ENCODE results near the gene GAB2.
"Not testable (repeated sequence)": the region's sequence is repeated elsewhere in the genome, so short reads cannot be mapped to it uniquely, and the experiment has no call there.

GAB2 gene

DNA sequence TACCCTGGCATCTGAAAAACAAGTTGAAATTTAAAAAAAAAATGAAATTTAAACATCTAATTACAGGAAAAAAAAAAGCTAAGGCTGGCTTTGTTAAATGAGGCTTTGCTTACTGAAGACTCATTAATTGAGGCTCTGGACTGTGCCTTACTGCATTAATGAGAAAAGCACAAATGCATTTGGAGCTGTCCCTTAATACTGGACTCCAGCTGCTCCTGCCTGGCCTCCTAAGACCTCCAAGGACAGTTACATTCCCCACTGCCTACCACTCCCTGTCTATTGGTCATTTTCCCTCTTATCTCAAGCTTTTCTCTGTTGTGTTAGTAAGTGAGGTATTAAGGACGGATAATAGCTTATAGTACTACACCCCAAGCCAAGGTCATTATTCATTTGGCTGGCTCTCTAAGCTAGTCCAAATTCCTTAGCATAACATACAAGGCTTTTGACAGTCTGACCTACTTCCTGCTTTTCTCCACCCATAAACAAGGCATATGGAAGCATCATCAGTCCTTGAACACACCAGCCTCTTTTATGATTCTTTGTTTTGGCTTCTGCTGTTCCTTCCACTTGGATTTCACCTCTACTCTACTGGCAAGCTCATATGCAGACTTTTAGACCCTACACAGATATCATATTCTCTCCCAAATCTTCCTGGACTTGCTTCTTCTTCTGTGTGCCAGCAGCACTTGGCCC, 166.4 kb downstream of the GAB2 start:
- DNase-seq (ENCODE audit: low read depth in 2 of 2) = no peak

DNA sequence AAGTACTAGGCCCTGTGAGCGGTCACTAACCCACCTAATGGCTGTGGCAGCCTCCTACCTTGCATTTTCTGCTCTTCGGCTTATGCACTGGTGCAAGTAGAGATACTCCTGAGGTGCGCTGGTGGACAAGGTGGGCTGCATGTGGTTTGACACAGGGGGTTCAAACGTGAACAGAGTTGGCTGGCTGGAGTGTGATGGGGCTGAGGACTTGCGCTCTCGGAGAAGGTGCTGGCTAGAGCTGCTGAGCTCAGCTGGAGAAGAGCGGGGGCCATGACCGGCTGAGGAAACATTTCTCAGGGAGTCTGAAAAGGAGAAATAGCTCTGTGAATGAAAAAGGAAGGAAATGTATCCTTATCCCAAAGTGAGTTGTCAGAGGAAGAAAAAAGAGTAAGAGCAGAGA, 167.5 kb downstream of the GAB2 start:
- no peak for DNase-seq (ENCODE audit: low read depth in 2 of 2)

DNA sequence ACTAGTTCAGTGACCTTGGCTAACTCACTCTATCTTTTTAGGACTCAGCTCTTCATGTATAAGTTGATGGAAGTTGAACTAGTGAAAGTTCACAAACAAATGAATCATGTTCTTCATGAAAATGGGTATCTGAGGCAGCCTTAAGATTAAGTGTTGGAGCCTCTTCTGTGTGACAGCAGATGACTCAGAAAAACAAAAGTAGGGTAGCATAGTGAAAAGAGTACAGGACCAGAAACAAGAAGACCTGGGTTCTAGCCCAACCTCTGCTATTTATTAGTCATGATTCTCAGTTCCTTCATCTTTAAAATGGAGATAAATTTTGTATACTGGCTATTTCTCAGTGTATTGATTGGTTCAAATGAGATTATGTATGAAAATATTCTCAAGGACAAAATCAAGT, 168.7 kb downstream of the GAB2 start:
- DNase-seq (ENCODE audit: low read depth in 2 of 2) = no peak

DNA sequence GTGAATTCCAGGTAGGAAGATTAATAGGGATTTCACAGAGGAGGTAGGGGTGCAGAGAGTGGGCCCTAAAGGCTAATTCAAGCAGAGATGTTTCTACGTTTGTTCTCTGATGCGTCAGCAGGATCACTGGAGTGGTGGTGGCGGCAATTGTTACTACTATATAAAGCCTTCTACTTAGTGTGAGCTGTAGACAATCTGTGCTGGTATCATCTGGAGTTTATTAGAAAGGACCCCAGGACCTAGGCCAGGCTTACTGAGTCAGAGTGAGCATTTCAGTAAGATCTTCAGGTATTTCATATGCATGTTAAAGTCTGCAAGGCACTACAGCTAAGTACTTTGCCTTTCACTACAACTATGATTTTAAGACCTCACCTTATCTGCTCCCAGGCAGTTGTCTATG, 169.4 kb downstream of the GAB2 start:
- DNase-seq (ENCODE audit: low read depth in 2 of 2) = no peak

DNA sequence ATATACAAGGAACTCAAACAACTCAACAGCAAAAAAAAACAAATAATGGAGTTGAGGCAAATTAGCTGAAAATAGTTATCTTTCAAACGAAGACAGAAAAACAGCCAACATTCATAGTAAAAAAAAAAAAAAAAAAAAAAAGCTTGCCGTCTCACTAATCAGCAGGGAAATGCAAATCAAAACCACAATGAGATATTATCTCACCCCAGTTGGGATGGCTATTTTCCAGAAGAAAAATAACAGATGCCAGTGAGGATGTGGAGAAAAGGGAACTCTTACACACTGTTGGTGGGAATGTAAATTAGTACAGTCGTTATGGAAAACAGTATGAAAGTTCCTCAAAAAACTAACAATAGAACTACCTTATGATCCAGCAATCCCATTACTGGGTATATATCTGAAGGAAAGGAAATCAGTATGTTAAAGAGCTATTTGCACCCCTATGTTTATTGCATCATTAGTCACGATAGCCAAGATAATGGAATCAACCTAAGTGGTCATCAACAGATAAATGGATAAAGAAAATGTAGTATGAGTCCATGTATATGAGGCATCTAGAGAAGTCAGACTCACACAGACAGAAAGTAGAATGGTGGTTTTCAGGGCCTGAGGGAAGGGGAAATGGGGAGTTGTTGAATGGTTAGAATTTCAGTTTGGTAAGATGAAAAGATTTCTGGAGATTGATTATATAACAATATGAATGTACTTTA, 172.9 kb downstream of the GAB2 start:
- DNase-seq (ENCODE audit: low read depth in 2 of 2) = no peak

DNA sequence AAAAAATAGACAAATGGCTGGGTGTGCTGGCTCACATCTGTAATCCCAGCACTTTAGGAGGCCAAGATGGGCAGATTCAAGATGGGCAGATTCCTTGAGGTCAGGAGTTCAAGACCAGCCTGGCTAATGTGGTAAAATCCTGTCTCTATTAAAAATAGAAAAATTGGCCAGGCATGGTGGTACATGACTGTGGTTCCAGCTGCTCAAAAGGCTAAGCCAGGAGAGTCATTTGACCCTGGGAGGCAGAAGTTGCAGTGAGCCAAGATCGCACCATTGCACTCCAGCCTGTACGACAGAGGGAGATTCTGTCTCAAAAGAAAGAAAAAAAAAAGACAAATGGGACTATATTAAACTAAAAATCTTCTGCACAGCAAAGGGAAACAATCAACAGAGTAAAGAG, 173.5 kb downstream of the GAB2 start:
- no peak for DNase-seq (ENCODE audit: low read depth in 2 of 2)

DNA sequence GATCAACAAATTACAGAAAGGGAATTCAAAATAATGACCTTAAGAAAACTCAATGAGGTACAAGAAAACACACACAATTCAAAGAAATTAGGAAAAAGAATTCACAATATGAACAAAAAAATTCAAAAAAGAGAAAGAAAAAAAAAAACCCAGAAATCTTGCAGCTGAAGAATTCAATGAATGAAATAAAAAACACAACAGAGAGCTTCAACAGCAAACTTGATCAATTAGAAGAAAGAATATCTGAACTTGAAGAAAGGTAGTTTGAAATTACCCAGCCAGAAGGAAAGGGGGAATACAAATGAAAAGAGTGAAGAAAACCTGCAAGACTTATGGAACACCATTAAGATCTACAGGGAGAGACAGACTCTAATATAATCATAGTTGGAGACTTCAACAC, 176.1 kb downstream of the GAB2 start:
- no peak for DNase-seq (ENCODE audit: low read depth in 2 of 2)

DNA sequence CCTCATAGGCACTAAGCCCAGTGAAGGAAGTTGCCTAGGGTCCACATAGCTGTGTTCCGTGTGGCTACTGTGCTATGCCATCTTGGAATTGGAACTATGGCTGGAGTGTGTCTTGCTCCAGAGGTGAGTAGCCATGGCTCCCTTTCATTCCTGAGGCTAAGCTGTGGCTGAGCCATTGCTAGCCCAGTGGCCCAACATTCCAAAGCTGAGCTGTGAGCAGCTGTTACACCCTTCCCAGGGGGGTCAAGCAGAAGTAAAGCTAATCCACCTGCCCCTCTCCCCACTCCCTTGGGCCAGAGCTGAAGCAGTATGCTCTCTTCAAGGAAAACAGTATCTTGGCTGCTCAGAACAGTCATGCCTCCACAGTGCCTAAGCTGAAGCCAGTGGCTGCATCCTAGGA, 177.8 kb downstream of the GAB2 start:
- DNase-seq (ENCODE audit: low read depth in 2 of 2) = no peak

DNA sequence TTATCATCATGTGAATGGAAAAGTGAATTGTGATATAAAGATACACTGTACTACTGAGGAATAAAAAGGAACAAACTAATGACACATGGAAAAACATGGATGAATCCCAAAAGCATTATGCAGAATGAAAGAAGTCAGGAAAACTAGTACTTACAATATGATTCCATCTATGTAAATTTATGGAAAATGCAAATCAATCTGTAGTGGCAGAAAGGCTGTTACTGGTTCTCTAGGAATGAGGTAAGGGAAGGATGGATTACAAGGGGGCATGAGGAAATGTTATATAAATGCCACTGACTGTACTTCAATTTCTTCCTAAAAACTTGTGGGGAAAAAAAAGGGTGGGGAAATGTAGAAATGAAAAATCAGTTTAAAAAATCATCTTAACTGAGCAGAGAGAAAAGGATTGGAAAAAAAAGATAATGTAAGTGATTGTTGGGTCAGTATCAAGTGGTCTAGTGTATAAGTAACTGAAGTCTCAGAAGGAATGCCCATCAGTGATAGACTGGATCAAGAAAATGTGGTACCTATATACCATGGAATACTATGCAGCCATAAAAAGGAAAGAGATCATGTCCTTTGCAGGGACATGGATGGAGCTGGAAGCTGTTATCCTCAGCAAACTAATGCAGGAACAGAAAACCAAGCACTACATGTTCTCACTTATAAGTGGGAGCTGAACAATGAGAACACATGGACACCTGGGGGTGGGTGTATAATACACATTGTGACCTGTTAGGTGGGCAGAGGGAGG, 180.2 kb downstream of the GAB2 start:
- no peak for DNase-seq (ENCODE audit: low read depth in 2 of 2)

DNA sequence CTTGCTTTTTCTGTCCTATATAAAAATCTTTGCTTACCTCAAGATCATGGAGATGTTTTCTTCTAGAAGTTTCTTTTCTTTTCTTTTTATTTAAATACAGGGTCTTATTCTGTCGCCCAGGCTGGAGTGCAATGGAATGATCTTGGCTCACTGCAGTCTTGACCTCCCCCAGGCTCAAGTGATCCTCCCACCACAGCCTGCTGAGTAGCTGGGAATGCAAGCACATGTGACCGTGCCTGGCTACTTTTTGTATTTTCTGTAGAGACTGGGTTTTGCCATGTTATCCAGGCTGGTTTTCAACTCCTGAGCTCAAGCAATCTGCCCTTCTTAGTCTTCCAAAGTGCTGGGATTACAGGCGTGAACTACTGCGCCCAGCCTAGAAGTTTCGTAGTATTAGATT, 183.6 kb downstream of the GAB2 start:
- no peak for DNase-seq (ENCODE audit: low read depth in 2 of 2)

DNA sequence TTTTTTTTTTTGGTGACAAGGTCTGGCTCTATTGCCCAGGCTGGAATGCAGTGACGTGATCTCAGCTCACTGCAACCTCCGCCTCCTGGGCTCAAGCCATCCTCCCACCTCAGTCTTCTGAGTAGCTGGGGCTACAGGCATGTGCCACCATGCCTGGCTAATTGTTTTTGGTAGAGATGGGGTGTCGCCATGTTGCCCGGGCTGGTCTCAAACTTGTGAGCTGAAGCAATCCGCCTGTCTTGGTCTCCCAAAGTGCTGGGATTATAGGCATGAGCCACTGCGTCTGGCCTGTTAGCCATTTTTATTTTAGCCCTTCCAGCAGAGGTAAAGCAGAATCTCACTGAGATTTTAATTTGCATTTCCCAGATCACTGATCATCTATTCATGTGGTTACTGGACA, 184.6 kb downstream of the GAB2 start:
- DNase-seq (ENCODE audit: low read depth in 2 of 2) = not testable (repeated sequence)

DNA sequence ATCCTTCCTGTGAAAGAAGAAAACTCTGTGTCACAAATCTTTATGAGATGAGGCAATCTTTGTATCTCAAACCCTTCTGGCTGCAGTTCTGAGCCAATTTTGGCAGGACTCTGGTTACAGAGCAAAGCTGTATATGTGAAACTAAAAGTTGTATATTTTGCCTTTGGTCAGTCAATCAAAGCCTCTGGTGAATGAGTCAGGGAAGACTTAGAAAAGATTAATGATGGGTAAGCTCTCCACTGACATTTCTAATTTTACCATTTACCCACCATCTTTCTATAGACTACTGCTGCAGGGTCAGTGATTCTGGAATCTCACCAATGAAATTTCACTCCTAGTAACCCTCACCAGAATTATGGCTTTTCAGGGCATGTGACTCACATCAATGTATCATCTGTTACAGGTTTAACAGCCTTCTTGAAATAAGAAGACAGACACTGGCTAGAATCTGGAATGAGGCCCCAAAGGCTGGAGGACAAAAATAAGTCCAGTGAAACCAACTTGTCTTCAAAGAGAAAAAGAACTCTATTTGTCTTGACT, 185.6 kb downstream of the GAB2 start:
- DNase-seq (ENCODE audit: low read depth in 2 of 2) = no peak

DNA sequence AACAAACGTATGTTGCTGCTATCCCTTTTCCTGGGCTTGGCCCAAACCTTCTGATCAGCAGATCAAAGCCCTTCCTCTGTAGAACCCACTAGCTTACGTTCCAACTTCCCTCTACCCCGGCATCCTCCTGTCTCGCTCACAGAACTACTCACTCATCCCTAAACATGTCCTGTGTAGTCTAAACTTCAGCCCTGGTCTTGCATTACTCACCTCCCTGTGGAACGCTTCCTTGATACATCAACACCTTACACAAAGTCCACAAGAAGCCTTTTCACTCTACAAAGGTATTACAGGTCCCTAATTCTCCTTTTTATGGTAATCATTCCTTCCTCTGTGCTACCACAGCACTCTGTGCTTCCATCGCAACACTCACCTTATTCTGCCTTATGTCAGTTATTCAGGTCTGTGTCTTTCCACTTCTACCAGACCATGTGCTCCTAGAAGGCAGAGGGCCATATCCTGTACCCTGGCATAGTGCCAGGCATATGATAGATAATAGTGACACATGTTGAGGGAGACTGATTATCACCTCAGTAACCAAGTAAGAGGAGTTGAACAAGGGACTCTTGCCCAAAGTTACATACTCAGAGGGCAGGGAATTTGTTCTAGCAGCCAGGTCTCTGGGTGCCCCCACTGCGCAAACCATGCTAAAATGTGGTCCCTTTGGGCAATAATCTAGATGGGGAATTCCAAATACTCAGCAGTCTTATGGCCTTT, 187.3 kb downstream of the GAB2 start:
- no peak for DNase-seq (ENCODE audit: low read depth in 2 of 2)

DNA sequence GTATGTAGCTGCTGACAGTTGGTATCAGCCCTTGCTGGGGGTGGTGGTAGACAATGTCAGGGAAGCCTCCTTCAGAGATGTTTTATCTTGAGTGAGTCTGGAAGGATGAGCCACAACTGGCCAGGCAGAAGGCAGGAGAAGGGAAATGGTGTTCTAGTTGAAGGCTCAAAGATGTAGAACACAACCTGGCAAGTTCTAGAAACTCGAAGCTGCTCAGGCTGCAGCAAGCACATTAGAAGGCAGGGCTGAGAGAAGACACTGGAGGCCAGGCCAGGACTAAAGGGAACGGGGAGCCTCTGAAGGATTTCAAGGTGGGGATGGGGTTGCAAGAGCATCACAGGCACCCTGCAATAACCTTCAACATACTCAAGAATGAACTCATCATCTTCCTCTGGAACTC, 188.5 kb downstream of the GAB2 start:
- no peak for DNase-seq (ENCODE audit: low read depth in 2 of 2)

DNA sequence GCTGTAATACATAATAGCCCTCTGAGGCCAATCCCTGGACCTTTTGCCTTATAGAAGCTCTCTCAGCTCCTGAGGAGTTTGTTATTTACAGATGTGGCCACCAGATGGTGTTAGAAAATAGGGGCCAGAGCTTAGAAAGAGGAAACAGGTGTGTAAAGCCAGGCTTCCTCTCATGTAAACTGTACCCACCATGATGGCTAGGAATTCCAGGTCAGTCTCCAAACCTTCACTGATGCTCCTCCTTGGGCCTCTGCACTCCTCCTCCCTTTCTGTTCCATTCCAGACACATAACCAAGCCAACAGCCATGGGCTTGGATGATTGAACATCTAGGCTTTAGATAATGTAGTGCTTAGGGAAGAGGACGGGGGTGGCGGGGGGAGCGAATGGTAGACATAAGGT, 189.2 kb downstream of the GAB2 start:
- DNase-seq (ENCODE audit: low read depth in 2 of 2) = no peak

DNA sequence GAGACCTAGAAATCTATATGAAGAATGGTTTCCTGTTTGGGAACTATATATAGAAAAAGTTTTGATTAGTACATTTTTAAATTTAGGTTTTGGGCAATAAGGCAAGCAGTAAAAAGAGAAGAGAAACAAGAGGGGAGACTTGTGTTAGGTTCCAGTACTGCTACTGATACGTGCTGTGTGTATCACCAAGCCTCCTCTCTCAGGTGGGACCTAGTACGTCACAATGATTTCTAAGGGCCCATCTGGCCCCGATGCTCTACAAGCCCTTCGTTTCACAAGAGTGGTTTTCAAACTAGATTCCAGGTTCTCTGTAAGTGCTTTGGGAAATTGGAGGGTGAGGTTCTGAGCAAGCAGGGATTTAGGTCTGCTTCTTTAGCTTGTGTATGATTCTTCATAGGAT, 189.7 kb downstream of the GAB2 start:
- no peak for DNase-seq (ENCODE audit: low read depth in 2 of 2)

DNA sequence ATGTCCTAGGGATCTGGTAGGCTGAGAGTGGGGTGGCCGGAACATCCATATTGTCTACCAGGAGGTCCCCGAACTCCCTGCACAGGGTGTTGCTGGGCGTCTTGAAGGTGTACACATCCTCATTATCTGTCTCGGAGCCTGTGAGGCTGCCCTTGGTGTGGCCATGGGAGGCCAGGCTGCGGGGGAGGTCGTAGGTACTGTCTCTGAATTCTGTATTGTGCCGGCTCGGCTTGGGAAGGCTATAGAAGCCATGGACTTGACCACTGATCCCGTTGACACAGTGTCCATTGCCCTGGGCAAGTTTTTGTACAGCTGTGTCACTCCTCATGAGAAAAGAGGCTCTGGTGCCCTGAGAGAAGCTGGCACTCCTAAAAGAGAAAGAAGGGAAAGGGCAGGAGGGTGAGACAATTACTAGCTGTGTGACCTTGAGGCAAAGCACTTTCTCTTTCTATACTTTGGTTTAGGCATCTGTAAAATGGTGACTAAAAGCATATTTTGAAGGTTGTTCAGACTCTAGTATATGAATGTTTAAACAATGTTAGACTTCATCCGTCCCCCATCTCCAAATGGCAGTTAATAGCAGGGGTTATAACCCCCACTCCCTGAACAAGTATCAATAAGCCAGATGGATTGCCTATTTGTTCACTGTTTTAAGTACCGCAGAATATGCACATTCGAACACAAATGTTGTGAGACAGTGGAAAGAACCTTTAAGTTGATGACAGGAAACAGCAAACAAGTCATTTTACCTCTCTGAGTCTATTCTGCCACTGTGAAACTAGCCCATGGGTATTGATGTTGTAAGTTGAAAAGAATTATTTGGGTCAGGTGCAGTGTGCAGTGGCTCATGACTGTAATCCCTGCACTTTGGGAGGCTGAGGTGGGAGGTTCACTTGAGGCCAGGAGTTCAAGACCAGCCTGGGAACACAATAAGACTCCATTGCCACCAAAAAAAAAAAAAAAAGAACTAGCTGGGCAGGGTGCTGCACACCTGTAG, 190.6 kb downstream of the GAB2 start:
- no peak for DNase-seq (ENCODE audit: low read depth in 2 of 2)

DNA sequence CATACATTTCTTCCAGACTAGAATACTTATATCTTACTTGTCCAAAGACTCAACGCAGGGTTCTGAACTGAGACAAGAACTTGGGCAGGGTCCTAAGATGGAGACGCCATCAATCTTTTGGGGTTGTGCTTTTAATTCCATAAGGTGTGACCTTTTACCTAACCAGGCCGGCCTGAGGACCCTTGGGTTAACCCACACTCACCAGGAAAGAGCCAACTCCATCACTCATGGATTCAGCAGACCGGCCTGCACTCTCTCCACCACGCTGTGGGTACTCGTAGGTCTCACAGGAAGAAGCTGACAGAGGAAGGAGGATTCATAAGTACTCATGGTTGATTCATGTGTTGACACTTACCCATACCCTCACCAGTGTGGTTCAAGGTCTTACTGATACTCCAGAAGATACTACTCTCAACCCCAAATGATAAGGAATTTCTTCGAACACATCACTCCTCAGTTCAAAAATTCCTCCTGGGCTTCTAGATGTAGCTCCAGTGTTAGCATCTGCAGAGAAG, 192.7 kb downstream of the GAB2 start:
- DNase-seq (ENCODE audit: low read depth in 2 of 2) = no peak

DNA sequence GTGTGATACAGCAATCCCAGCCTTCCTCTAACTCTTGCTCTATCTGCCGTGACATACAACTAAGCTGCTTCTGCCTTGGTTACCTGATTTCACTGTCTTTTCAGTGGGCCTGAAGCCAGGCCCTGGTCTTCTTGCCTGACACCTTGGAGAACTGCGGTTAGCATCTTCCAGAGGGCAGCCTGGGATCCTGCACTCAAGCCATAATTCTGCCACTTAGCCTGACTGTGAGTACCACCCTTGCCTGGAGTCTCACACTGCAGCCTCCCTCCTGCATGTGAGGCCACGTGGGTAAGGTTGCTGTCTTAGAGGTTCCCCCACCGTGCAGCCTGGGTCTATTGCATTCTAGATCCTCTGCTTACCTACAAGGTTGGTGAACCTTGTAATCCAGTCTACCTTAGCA, 193.1 kb downstream of the GAB2 start:
- no peak for DNase-seq (ENCODE audit: low read depth in 2 of 2)

DNA sequence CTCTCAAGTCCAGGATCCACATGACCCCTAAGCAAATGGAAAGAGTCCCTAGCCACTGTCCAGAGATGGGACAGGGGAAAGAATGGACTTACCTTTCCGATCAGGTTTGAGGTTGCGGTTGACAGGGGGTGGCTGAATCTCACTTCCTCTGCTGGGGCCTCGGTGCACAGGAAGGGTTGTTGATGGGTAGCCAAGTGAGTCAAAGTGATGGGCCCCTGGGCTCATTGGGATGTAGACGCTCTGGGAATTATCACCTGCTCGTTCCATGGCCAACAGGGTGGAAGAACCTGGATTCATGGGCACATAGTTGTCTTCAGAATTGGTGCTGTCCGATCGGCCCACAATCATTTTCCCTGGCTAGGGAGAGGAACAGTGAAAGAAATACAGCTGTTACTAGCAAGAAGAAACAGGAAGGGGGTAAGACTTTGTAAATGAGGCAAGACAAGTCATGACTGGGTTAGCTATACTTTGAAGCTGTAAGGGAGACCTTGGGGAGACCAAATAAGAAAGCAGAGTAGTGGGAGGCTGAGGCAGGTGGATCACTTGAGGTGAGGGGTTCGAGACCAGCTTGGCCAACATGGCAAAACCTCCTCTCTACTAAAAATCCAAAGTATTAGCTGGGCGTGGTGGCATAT, 194.2 kb downstream of the GAB2 start:
- no peak for DNase-seq (ENCODE audit: low read depth in 2 of 2)

Measured in stimulated activated CD8-positive, alpha-beta memory T cell treated with anti-CD3 and anti-CD28 coated beads, Interleukin-2, amount 100 ng/mL, for 1 hour (primary cell).